A549 (cell line): ENCODE data around the gene POLE. TPM values are rescaled to one million over a fixed set of nuclear protein-coding genes. Genes with fewer than 3 reads are reported as not detected.

ENCODE experiments used
- ATAC-seq, 2 experiments: fragments of 200-7000 bp in 1 of 2; fragments of >200 bp in 1 of 2; cut with Nextera tagmentation in 1 of 2; cut with Tn5 transposase in 1 of 2; 3 replicates each; pipeline versions ENCODE4 v1.8.0 to v1.9.1; 2018 to 2020; ENCODE audit warnings: mild to moderate bottlenecking in 1 of 2, moderate library complexity in 1 of 2
- CTCF ChIA-PET: fragments of 300-600 bp; sonication (Branson Sonifier 250); formaldehyde crosslinking; extraction: SDS; loops from one replicate; lab custom pipeline; 2021; ENCODE audit warnings: antibody characterized with exemption, inconsistent platforms; lab: Yijun Ruan, JAX
- POLR2A ChIA-PET: fragments of 350-600 bp; formaldehyde crosslinking; extraction: SDS; loops from one replicate; lab custom pipeline; 2021; ENCODE audit warnings: antibody characterized with exemption, inconsistent platforms; lab: Yijun Ruan, JAX
- DNase-seq, 2 experiments: peaks; one replicate each; pipeline versions ENCODE4 v3.0.0 to v3.0.0-alpha.2; 2011 to 2016; ENCODE audit warnings: low read depth in 1 of 2, low spot score in 1 of 2
- FAIRE-seq: peaks from 2 replicates; lab custom pipeline; 2011; peaks lifted over from hg19 to GRCh38; lab: Jason Lieb, UNC
- H3K27ac ChIP-seq, 2 experiments: fragments of >200 bp; sonication (Bioruptor Twin); formaldehyde crosslinking; 3 replicates each; pipeline ENCODE4 v1.5.1; 2016 to 2017
- H3K4me1 ChIP-seq: fragments of >200 bp; sonication (Bioruptor Twin); formaldehyde crosslinking; 3 replicates; pipeline ENCODE4 v1.6.1; 2016
- H3K4me2 ChIP-seq: fragments of >200 bp; sonication (Bioruptor Twin); formaldehyde crosslinking; 3 replicates; pipeline ENCODE4 v1.6.1; 2016
- H3K4me3 ChIP-seq: fragments of >200 bp; sonication (Bioruptor Twin); formaldehyde crosslinking; 3 replicates; pipeline ENCODE4 v1.5.1; 2016
- H3K9me3 ChIP-seq: fragments of >200 bp; sonication (Bioruptor Twin); formaldehyde crosslinking; 3 replicates; pipeline ENCODE4 v1.6.1; 2016
- ATOH8 ChIP-seq: fragments of 250-450 bp; sonication (Bioruptor Pico); IDR thresholded peaks from 2 replicates; pipeline ENCODE4 v1.5.0; 2020; ENCODE audit warnings: low read depth, mild to moderate bottlenecking, moderate library complexity
- CBX8 ChIP-seq: fragments of 200-600 bp; sonication (generic); IDR thresholded peaks from 2 replicates; pipeline ENCODE4 v1.6.1; 2016
- CEBPB ChIP-seq, 2 experiments: fragments of >200 bp in 1 of 2; sonication (Bioruptor Twin) in 1 of 2; formaldehyde crosslinking in 1 of 2; IDR thresholded peaks; 2 replicates each; pipeline ENCODE4 v1.6.1; 2012 to 2016
- CHD4 ChIP-seq: fragments of 200-600 bp; sonication (generic); IDR thresholded peaks from 2 replicates; pipeline ENCODE4 v1.6.1; 2016; ENCODE audit warnings: antibody characterized with exemption, mild to moderate bottlenecking, borderline replicate concordance
- CTCF ChIP-seq: fragments of >200 bp; sonication (Bioruptor Twin); formaldehyde crosslinking; IDR thresholded peaks from 3 replicates; pipeline ENCODE4 v1.5.1; 2016
- EHF ChIP-seq: fragments of 250-450 bp; sonication (Bioruptor Pico); IDR thresholded peaks from 2 replicates; pipeline ENCODE4 v1.5.0; 2020; ENCODE audit warnings: mild to moderate bottlenecking
- ELK1 ChIP-seq: fragments of 150-350 bp; IDR thresholded peaks from 2 replicates; pipeline ENCODE4 v1.6.1; 2014; ENCODE audit warnings: low read depth, mild to moderate bottlenecking, low read length
- ESRRA ChIP-seq: fragments of 150-350 bp; IDR thresholded peaks from 2 replicates; pipeline ENCODE4 v1.6.1; 2014; ENCODE audit warnings: mild to moderate bottlenecking, low read length, borderline replicate concordance
- FOSL2 ChIP-seq, 2 experiments: fragments of 450-650 bp in 1 of 2; fragments of >200 bp in 1 of 2; sonication (Bioruptor Twin) in 1 of 2; formaldehyde crosslinking; IDR thresholded peaks; 2 replicates each; pipeline versions ENCODE4 v1.5.0 to v1.6.1; 2016 to 2020; ENCODE audit warnings: mild to moderate bottlenecking in 1 of 2, moderate library complexity in 1 of 2
- FOXS1 ChIP-seq: fragments of 250-450 bp; sonication (Bioruptor Pico); IDR thresholded peaks from 2 replicates; pipeline ENCODE4 v1.5.0; 2020; ENCODE audit warnings: mild to moderate bottlenecking, moderate library complexity
- GATA3 ChIP-seq: IDR thresholded peaks from 2 replicates; pipeline ENCODE4 v1.6.1; 2012; ENCODE audit warnings: borderline replicate concordance
- HES2 ChIP-seq: fragments of >200 bp; sonication (Bioruptor Twin); formaldehyde crosslinking; IDR thresholded peaks from 2 replicates; pipeline ENCODE4 v1.6.1; 2016
- HEYL ChIP-seq: fragments of 250-450 bp; sonication (Bioruptor Pico); IDR thresholded peaks from 2 replicates; pipeline ENCODE4 v1.8.0; 2021; ENCODE audit warnings: mild to moderate bottlenecking, moderate library complexity
- HMGXB4 ChIP-seq: fragments of 250-450 bp; sonication (Bioruptor Pico); IDR thresholded peaks from 2 replicates; pipeline ENCODE4 v1.5.0; 2021; ENCODE audit warnings: mild to moderate bottlenecking, moderate library complexity, borderline replicate concordance
- HOXB5 ChIP-seq: fragments of 250-450 bp; sonication (Bioruptor Pico); IDR thresholded peaks from 2 replicates; pipeline ENCODE4 v1.5.0; 2020; ENCODE audit warnings: mild to moderate bottlenecking, moderate library complexity
- KDM1A ChIP-seq: fragments of 200-600 bp; sonication (generic); IDR thresholded peaks from 2 replicates; pipeline ENCODE4 v1.6.1; 2016; ENCODE audit warnings: low read depth, mild to moderate bottlenecking
- MAFK ChIP-seq: fragments of 450-650 bp; IDR thresholded peaks from 2 replicates; pipeline ENCODE4 v1.6.1; 2014; ENCODE audit not compliant: partially characterized antibody
- NPAS2 ChIP-seq: fragments of 250-450 bp; sonication (Bioruptor Pico); IDR thresholded peaks from 2 replicates; pipeline ENCODE4 v1.8.0; 2022; ENCODE audit warnings: mild to moderate bottlenecking, moderate library complexity, borderline replicate concordance
- PHF8 ChIP-seq: fragments of 200-600 bp; sonication (generic); IDR thresholded peaks from 2 replicates; pipeline ENCODE4 v1.6.1; 2016; ENCODE audit warnings: low read depth, mild to moderate bottlenecking, antibody characterized with exemption, moderate library complexity, borderline replicate concordance
- SMC3 ChIP-seq: fragments of >200 bp; sonication (Bioruptor Twin); formaldehyde crosslinking; IDR thresholded peaks from 3 replicates; pipeline ENCODE4 v1.6.1; 2018; ENCODE audit warnings: inconsistent platforms
- TP53 ChIP-seq: fragments of 250-450 bp; sonication (Bioruptor Pico); IDR thresholded peaks from 2 replicates; pipeline ENCODE4 v1.5.0; 2021; ENCODE audit warnings: mild to moderate bottlenecking, moderate library complexity
- ZNF302 ChIP-seq: fragments of 250-450 bp; sonication (Bioruptor Pico); IDR thresholded peaks from 2 replicates; pipeline ENCODE4 v1.9.0; 2021; ENCODE audit warnings: inconsistent platforms, mild to moderate bottlenecking, moderate library complexity
- ZSCAN20 ChIP-seq: fragments of 250-450 bp; sonication (Bioruptor Pico); IDR thresholded peaks from 2 replicates; pipeline ENCODE4 v1.8.0; 2022; ENCODE audit warnings: mild to moderate bottlenecking, moderate library complexity
- WGBS: methylation state at CpG from one replicate; pipeline ENCODE4 v1.1.6; 2017; ENCODE audit errors: missing lambda C conversion rate; 5-methylcytosine and 5-hydroxymethylcytosine counted together
- polyA plus RNA-seq, 4 experiments: library from polyadenylated mRNA; depleted of rRNA in 3 of 4; stranded (reverse); fragments of >200 nt; fragmentation: RNase III in 1 of 4; extraction: RNeasy Plus Mini Kit Qiagen cat#74134 plus additional on column Dnase treatment in 1 of 4; gene quantifications; 2 replicates in 3 of 4; 3 replicates in 1 of 4; pipeline ENCODE4 v1.2.3, GENCODE V29; 2011 to 2017

Gene POLE
- polyA plus RNA-seq, 2 of the 4 experiments (the other 2 are of a cell fraction): 28.9 to 67.2 TPM

- WGBS: 88% methylated on average over 6 of the region's 6 CpGs
- Histone ChIP-seq H3K4me1 (no peaks in the 10 kb centered on the region), H3K27ac (no peak overlapping the region), H3K9me3 (no peaks in the 10 kb centered on the region), H3K4me2 (no peak overlapping the region)
- no peak for ATAC-seq
- POLR2A ChIA-PET: no interaction called here
- no peak for TF ChIP-seq HOXB5
- TF ChIP-seq, all 56 proteins: peak for 0
- FAIRE-seq: no peak
- H3K4me3 ChIP-seq: no peak overlapping the region
- CTCF ChIA-PET: interaction anchor here (0.6 to 1.5 kb wide), 4 partner anchors 14 to 189 kb away, joined by 3 to 4 read pairs (median 3); no protein-coding TSS in a partner anchor
- no peak for DNase-seq
Observed at GRCh38 chr12:132630672-132631071, 56.5 kb downstream of the POLE start.

GRCh38 chr12:132629330-132629729 is 57.8 kb downstream of the POLE start:
- no peaks in the 10 kb centered on the region for H3K9me3 ChIP-seq
- CTCF ChIA-PET: interaction anchor here (0.9 to 2.4 kb wide), 6 partner anchors 9 to 221 kb away, joined by 3 to 15 read pairs (median 4); no protein-coding TSS in a partner anchor

GRCh38 chr12:132625731-132626430 is 61.3 kb downstream of the POLE start:
- DNase-seq (no peak), FAIRE-seq (no peak), ATAC-seq (no peak)
- Histone ChIP-seq H3K4me2 (no peak overlapping the region), H3K4me3 (no peak overlapping the region), H3K4me1 (no peaks in the 10 kb centered on the region), H3K27ac (no peak overlapping the region), H3K9me3 (no peaks in the 10 kb centered on the region)
- WGBS: 95% methylated on average over 24 of the region's 24 CpGs
- POLR2A ChIA-PET: no interaction called here
- CTCF ChIA-PET: interaction anchor here (1.0 to 2.8 kb wide), 9 partner anchors 9 to 211 kb away, joined by 3 to 15 read pairs (median 7); no protein-coding TSS in a partner anchor
- TF ChIP-seq HES2 (no peak), MAFK (no peak), GATA3 (no peak), ELK1 (no peak), HEYL (CRISPR knock-in tag) (no peak), ESRRA (no peak), ATOH8 (no peak), CTCF (no peak), CHD4 (no peak)

More at GRCh38 chr12:132629330-132629729, 57.8 kb downstream of the POLE start:
- Histone ChIP-seq H3K4me2 (no peak overlapping the region), H3K4me3 (no peak overlapping the region), H3K27ac (no peak overlapping the region)
- DNase-seq (no peak), ATAC-seq (no peak), FAIRE-seq (no peak)
- POLR2A ChIA-PET: no interaction called here
- 94% methylated on average over 6 of the region's 6 CpGs for WGBS
- TF ChIP-seq CBX8 (no peak), CEBPB (IDR thresholded peaks at IDR 0.05) (no peak), TP53 (CRISPR knock-in tag) (no peak), ZSCAN20 (CRISPR knock-in tag) (no peak), SMC3 (no peak), FOSL2 (IDR thresholded peaks at IDR 0.05) (no peak), FOSL2 (CRISPR knock-in tag; IDR thresholded peaks at IDR 0.05) (no peak), ZNF302 (CRISPR knock-in tag) (no peak), FOXS1 (CRISPR knock-in tag) (no peak), ESRRA (no peak), HMGXB4 (CRISPR knock-in tag) (no peak), PHF8 (no peak), CTCF (no peak), HEYL (CRISPR knock-in tag) (no peak), KDM1A (no peak), EHF (CRISPR knock-in tag) (no peak), NPAS2 (CRISPR knock-in tag) (no peak), HES2 (no peak)
- TF ChIP-seq, all 56 proteins: peak for 0
- H3K4me1 ChIP-seq: no peaks in the 10 kb centered on the region
